ELR (cell line): ENCODE data around the gene CD247.

Source experiments
- DNase-seq: peaks from one replicate; pipeline ENCODE4 v3.0.0-alpha.2; 2015; ENCODE audit warnings: low read depth

The CD247 gene

DNA sequence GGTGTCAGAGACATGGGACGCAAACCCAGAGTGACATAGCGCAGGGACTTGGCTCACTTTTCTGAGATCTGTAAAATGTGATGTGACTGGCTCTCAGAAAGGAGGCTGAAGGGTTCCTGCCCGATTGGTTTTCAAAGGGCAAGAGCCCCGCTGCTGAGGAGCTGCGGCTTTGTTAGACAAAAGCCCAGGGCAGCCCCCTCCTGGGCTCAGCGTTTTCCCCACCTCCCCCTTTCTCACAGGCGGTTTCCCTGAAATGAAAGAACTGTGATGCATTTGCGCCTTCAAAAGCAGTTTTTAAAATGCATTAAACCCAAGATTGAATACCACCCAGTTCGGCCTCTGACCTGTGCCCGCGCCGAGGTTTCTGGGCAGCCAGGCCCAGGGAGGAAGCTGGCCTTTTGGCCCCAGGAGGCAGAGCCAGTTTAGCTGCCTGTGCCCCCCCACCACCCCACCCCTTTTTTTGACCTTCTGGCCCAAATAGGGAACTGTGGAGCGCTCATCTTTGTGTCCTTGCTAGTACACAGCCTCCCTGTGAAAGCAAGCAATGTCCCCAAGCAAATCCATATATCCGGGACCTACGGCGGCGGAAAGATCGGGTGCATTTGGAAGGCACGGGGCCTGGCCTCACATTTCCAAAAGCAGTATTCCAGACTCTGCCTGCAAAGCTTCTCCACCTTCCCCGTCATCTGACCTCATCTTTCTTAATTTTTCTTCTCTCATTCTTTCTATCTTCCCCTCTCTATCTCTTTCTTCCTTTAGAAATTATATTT, 28.6 kb downstream of the CD247 start:
- no peak for DNase-seq

DNA sequence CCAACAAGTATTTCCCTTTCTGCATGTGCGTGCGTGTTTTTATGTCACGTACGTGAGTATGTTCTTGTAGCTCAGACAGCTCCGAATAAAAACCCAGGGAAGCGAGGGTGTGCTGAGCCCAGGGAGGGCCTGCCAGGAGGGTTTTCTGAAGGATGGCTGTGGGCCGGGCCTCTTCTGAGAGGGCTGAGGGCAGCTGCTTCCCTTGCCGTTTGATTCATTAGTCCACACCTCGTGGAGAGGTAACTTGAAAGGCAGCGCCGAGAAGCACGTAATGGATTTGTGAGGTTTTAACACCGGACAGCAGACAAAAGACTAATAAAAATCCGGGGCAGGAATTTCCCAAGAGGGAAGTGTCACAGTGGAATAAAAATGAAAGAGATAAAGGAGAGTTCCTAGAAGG, 29.5 kb downstream of the CD247 start:
- no peak for DNase-seq

DNA sequence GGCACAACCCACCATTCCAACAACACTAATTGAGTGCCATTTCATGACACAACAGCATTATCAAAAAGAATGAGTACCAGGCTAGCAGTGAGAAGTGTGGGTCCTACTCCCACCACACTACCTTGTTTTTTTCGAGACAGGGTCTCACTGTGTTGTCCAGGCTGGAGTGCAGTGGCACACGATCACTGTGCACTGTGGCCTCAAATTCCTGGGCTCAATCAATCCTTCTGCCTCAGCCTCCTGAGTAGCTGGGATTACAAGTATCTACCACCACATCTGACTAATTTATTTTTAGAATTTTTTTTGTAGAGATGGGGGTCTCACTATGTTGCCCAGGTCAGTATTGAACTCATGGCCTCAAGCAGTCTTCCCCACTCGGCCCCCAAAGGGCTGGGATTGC, 30.7 kb downstream of the CD247 start:
- no peak for DNase-seq

DNA sequence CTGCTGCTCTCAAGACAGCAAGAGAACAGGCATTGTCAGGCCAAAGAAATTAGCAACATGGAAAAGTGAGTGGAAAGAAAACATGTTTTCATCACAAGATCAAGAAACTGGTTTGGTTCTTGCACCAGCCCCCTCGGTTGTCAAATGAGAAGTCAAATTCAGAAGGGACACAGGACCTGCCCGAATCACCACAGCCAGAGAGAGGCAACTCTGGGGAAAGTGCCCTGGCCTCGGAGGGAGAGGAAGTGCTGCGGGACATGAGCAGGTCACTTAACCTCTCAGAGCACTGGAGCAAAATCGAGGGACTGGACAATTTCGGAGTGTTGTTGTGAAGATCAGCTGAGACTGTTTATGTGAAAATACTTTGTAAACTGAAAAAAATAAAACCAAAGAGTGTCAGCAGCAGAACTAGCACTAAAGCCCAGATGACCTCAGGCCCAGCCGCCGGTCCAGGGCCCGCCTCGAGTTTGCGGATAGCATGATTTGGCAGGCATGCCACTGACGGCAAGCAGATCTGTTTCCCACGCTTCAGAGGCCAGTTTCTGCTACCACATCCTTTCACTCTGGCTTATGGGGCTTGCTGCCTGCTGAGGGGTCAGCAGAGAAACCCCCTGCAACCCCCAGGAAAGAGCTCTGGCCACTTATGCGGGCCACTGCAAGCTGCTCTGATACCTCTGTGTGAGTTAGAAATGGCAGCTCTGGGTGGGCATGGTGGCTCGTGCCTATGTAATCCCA, 32.1 kb downstream of the CD247 start:
- DNase-seq = no peak

DNA sequence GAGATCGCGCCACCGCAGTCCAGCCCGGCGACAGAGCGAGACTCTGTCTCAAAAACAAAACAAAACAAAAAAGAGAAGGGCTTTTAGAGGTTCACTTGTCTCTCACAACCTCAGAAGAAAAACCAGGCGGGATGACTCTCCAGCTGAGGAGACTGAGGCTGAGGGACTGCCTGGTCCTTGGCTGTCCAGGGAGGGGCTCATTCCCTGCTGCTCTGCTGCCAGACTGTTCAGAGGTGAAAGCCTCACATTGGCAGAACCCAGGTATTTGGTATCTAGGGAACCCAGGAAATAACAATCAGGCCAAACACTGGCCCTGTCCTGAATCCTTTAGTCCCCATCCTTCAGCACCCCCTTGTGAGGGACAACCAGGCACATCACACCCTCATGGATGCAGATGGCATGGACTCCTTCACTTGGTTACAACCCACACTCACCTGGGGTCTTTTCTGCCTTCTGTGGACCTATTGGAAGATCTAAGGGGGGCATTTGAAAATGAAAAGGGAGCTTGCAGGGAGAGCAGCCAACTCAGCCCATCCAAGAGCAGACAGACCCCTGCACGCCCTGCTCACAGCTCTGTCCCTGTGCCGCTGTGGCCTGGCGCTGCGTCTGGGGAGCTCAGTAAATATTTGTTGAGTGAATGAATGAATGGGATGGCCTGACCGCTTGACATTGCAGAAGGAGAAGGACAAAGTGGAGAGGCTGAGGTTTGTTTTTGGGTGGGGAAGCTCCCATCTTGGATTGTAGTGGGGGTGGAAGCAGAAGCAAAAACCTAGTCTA, 33.4 kb downstream of the CD247 start:
- DNase-seq = no peak

DNA sequence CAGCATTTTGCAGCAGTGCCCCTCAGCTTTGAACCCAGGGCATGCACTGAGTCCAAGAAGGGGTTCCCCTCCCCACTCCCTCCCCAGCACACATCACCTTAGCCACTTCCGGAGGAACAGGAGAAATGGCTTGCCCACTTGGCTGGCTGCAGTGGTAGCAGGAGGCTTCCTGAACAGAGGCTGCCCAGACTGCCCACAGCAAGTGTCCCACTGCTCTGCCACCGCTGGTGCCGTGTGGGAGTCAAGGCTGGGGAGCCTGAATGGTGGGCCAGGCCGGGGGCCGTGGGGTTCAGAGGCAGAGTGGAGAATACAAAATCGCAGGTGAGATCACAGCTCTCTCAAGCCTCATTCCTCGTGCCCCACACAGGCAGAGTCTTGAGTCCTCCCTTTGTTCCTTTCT, 34.5 kb downstream of the CD247 start:
- no peak for DNase-seq

DNA sequence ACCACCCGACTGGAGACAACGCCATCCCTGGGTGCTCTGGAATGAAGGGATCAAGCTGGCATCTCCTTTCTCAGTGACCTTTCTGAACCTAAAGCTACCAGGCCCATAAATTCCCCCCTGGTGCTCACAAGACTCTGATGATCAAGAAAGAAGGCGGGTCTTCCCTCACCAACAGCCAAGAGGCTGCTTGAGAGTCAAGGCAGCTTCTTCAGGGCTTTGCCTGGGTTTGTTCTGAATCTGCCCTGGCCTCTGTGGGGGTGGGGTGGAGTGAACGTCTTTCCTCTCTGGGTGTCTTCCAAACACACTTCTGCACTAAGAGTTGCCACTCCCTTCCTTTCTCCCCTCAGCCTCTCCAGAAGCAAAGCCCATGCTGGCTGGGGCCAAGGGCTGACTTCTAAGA, 36.1 kb downstream of the CD247 start:
- DNase-seq = no peak

DNA sequence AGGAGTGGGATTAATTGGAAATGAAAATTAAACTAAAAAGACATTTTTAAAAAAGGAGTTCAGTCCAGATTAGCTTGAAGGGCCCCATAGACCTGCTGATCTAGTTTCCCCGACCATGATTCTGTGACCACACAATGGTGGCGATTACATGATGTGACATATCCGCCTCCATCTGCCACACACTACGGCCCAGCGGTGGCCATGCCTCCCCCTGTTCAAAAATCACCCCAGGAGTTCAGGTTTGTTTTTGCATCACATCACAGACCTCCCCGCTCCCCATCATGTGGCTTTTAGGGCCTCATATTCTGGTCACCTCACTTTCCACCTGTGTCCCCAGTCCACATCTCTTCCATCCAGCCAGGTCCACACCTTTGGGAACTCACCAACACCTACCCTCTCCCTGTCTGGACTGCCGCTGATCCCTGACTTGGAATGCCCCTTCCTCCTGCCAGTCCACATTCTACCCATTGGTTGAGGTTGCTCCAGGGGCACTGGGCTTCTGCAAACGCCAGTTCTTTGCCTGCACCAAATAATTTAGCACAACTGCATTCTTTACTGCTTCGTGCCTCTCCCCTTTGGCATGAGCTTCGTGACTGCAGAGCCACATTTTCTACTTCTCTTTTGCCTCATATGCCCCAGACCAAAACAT, 38.9 kb downstream of the CD247 start:
- DNase-seq = no peak

DNA sequence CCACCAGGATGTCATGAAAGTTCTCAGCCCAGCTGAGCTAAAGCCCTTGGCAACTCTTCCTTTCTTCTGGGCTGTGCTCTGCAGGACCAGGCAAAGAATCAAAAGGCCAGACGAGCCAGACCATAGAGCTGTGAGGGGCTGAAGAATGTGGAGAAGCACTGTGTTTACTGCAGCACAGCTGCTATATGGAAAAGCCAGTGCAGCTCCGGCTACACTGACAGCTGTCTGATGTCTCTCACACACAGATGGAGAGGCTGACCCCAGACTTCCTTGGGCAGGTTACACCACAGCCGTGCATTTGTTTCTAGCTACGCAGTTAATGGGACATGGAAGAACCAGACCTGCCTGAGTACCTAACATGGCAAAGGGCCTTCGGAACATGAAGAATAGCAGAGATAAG, 40.3 kb downstream of the CD247 start:
- no peak for DNase-seq

DNA sequence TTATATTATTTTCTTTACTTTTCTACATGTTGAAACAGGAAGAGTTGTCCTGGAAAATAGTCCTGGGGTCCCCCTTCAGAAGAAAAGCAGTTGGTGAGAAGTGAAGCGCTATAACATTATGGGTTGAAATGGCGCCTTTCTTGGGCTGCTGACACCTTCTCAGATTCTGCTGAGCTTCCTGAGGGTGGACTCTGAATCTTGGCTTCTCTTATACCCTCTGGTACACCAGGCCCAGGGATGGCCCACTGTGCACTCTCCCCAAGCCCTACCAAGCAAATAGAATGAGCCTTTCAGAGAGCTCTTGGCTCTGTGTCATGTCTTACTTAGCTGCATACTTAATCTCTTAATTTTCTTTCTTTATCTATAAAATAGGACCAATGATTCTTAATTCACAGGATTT, 42.3 kb downstream of the CD247 start:
- DNase-seq = no peak

DNA sequence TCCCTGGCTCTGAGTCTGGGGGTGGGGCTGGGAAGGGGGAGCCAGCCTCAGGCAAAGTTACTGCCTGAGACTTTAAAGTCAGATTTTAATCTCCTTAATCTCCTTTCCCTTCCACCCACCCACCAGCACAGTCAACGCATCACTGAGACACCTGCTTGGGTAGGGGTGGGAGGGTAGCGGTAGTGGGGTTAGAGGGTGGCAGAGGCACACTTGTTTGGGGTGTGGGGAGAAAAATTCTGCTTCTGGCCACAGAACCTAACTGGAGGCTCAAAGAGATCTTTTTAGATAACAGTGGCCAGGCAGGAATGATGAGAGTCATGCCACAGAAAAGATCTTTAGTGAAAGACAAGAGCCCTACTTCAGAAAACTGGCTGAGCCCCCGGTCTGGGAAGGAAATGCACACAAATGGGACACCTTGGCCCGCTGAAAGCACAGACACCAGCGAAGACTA, 44.1 kb downstream of the CD247 start:
- no peak for DNase-seq

DNA sequence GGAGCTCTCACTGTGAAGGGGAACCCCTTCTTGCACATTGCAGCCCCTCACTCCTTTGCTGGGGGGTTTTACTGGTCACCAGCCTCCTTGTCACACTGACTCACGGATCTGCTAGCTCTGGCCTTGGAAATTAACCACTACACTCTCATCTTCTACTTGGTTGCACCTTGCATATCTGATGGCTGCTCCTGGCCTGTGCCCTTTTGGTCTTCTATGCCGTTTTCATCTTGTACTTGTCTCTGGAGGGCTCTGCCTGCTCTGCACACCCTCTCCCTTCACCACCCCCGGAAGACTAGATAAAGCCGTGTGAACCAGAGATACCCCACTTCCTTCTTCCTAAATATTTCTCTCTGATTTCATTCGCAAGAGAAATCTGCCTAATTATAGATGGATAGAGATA, 44.6 kb downstream of the CD247 start:
- DNase-seq = no peak

DNA sequence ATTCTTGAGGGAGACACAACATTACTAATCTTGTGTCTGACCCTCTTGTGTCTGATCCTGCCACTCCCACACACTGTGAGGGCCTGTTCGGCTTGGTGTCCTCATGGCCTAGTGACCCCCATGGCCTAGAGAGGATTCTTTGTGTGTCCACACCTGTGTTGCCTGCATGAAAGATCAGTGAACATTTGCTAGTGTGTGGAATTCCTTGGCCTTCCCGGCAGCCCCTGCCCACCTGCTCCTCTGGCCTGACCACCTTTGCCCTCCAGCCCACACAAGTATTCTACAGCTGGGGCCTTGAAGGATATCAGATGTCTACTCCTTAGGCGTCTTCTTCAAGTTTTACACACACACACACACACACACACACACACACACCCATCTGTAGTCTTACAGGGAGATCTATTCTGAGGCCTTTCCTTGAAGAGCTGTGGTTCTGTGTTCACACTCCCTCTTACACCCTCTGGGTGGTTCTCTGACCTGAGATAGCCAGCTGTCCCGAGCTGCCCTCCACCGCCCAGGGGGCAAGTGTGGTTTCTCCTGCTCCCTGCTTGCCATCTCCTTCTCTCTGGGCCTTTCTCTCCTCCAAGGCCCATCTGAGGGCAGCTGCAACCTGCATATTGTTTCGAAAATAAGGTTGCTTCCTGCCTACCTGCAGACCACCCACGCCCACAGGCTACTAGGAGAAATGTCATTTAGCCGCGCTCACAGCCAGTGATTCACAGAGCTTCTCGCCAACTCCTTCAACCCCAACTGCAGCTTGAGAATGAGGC, 45.4 kb downstream of the CD247 start:
- no peak for DNase-seq

DNA sequence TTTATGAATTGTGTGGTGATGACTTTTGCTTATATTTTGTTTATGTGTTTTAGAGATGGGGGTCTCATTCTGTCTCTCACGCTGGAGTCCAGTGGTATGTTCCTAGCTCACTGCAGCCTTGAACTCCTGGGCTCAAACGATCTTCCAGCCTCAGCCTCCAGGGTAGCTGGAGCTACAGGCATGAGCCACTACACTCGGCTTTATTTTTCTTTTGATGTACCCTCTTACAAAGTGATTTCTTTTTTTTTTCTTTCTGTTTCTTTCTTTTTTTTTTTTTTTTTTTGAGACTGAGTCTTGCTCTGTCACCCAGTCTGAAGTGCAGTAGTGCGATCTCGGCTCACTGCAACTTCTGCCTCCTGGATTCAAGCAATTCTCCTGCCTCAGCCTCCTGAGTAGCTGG, 46.8 kb downstream of the CD247 start:
- DNase-seq = no peak

DNA sequence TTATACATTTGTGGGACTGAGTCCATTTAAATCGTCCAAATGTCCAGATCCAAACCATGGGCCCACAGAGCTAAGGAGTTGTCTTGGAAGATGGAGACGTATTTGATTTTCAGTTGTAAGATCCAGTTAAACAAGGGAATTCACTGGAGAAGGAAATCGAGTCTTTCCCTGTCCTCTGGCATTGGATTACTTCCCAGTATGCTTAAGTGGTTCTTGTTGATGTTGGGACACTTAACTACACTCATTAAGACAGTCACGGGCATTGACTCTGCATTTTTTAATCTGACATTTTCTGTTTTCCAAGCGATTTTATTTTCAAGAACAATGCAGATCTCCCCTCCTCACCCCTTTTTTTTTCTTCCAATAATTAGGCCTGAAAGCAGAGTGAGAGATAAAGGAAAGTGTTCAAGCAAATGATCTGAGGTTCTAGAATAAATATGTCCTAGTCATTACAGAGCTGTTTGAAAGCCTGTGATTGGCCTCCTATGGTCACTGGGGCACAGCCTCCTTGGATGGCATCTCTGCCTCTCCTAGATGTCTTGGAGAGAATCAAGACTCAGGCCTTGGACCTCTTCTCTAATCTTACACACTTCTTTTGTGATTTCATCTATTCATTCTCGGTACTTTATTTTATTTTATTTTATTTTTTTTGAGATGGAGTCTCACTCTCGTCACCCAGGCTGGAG, 48.9 kb downstream of the CD247 start:
- no peak for DNase-seq

DNA sequence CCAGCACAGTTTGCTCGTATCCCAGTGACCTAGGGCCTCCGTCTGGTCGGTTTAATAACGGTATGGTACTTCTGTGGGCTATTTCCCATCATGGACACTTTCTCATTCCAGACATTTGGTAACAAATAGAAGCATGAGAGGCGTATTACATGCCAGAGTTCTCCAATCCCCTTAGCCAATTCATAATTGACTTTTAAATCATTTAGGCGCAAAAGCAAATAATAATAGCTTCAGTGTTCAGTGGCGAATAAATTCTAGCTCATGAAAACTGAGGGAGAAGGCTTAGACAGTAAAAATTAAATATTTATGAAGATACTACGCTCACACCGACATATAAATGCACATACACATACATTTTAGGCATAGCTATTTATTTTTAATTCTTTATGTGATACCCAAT, 50.6 kb downstream of the CD247 start:
- DNase-seq = no peak

DNA sequence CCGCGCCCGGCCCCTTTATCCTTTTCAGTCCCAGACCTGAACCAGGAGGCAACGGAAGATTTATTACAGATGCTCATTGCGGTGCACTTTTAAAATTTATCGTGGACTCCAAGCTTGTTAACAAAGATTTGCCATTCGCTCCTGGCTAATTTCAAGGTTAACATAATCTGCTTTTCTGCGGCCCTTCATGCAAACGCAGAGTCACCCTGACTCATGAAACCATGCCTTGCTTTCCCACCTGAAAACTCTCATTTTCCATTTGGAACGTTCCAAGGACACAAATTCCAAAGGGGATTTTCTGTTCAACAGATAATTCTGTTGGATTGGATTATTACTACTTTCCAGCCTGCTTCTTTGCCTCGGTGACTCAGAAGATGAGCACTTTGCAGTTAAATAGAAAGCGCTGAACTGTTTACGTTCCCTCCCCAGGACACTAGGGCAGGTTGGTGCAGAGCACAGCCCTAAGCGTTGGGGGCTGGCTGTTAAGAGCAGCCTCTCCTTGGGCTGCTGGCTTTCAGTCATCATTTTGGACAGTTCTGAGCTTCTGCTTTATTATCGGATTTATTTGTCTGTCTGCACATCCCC, 51.1 kb downstream of the CD247 start:
- peak; percentile 11 for DNase-seq

DNA sequence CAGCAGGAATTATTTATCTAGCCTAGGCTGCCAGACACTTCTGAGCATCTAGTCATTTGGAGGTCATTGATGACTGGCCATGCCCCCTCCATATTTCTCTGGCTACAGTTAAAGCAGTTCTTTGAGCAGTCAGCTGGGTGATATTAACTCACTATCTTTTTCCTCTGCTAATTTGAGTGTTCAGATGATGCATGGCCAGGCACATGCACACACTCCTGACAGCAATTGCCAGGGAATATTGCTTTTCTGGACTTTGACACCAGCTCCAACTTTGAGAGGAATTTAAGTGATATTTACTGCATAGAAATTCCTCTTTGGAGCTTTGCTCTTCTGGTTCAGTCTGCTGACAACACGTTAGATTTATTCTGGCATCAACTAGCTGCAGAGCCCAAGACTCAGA, 52.6 kb downstream of the CD247 start:
- no peak for DNase-seq

DNA sequence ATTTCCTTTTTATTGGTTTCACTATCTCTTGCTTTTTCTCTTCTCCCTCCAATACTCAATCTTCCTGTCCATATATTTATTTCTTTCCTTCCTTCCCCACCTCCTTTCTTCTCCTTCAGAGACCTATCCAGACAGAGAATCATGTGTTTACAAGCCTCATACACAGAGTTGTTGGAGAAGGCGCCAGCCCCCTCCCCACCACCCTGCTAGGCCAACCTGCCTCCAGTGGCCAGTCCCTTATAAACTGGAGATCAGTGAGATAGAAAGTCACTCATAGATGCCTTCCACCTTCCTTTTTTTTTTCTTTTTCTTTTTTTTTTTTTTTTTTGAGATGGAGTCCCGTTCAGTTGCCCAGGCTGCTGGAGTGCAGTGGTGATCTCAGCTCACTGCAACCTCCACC, 53.3 kb downstream of the CD247 start:
- DNase-seq = no peak

DNA sequence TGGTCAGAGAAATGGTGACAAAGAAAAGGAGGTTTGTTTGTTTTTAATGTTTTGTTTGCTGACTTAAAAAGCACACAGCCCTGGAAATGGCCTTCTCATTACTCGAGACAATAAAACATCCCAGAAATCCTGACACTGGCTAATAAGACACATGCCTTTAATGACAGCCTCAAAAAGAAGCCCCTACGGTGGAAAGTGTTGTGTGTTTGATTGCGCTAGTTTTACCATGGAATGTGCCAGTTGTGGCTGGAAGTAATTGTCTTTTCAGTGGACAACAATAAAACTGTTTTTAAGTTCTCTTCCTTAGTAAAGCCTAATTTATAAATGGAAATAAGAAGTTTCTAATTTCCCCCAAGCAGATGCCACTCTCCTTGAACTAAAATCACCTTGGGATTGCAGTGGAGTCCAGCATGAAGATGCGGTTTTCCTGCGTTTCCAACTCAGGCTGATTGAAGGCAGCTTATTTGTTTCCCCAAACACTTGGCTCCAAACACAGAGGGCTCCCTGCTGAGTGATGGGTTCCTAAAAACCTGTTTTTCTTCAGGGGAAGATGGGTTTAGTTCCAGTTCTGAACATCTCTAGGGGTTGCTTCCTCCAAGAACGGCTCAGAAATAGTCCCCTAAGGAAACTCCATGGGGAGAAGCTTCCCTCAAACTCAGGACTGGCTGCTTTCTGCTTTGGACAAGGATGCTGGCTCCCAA, 54.3 kb downstream of the CD247 start:
- DNase-seq = no peak
